GM19372 (cell line): ENCODE data around the gene CYTH3.

Source experiments
- ATAC-seq: cut with Tn5 transposase; IDR thresholded peaks from one replicate; pipeline ENCODE4 v1.9.1; 2021; ENCODE audit warnings: mild to moderate bottlenecking, low read depth, moderate library complexity; ENCODE audit not compliant: unreplicated experiment

Gene CYTH3

DNA sequence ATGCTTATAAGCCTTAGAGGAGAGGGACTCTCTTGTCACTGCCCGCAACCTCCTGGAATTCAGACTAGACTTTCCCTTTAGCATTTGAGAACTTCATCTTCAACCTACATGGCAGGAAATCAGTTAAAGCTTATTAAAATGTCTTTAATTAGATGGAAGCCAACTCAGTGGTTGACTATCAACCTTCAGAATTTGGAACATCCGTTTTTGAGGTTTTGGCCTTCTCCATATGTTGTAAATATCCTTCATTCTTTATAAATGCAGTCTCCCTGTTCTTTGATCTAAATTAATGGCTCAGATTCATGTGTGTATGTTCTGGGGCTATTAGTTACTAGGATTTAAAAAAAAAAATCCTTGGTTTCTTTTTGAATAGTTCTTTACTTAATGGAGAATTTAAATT is 156.2 kb downstream of the CYTH3 start:
- ATAC-seq = no peak
